GM19452 (cell line): ENCODE results near the gene KRTAP9-4.
"Not testable (repeated sequence)": the region's sequence is repeated elsewhere in the genome, so short reads cannot be mapped to it uniquely, and the experiment has no call there.

ENCODE experiments used
- ATAC-seq: cut with Tn5 transposase; IDR thresholded peaks from one replicate; pipeline ENCODE4 v1.9.1; 2021; ENCODE audit not compliant: unreplicated experiment

Gene KRTAP9-4

GRCh38 chr17:41264599-41264998, 15.1 kb downstream of the KRTAP9-4 start:
- ATAC-seq, result no peak

- no peak for ATAC-seq
Measured at GRCh38 chr17:41265078-41265477, 15.6 kb downstream of the KRTAP9-4 start, which contains the start of gene KRTAP9-6. Gene KRTAP9-6 (plus strand): TSS chr17:41265378. CDS start chr17:41265378, 0 bp downstream.

GRCh38 chr17:41267711-41268110, 18.2 kb downstream of the KRTAP9-4 start:
- ATAC-seq, result no peak

- ATAC-seq, result not testable (repeated sequence)
Measured at GRCh38 chr17:41271323-41271722, 21.8 kb downstream of the KRTAP9-4 start.

GRCh38 chr17:41271858-41272257, 22.4 kb downstream of the KRTAP9-4 start:
- ATAC-seq, result no peak

GRCh38 chr17:41275648-41276190, 26.2 kb downstream of the KRTAP9-4 start, which contains the start of gene KRTAP9-7:
Gene KRTAP9-7 (plus strand): TSS chr17:41275698. CDS start chr17:41275698, 0 bp downstream.
- not testable (repeated sequence) for ATAC-seq

- no peak for ATAC-seq
Measured at GRCh38 chr17:41278176-41278955, 28.9 kb downstream of the KRTAP9-4 start.

GRCh38 chr17:41284043-41284442, 34.6 kb downstream of the KRTAP9-4 start:
- no peak for ATAC-seq

- ATAC-seq, result no peak
Measured at GRCh38 chr17:41284546-41284945, 35.1 kb downstream of the KRTAP9-4 start.

- no peak for ATAC-seq
Measured at GRCh38 chr17:41287050-41287449, 37.6 kb downstream of the KRTAP9-4 start.

GRCh38 chr17:41294016-41294415, 44.5 kb downstream of the KRTAP9-4 start:
- ATAC-seq, result no peak

GRCh38 chr17:41296846-41297245, 47.4 kb downstream of the KRTAP9-4 start:
- ATAC-seq, result no peak

- ATAC-seq, result no peak
Measured at GRCh38 chr17:41298458-41299135, 49.1 kb downstream of the KRTAP9-4 start.
